Panc1 (cell line): ENCODE data around the gene DTNB. TPM values are rescaled to one million over a fixed set of nuclear protein-coding genes. Genes with fewer than 3 reads are reported as not detected.

Experiments
- ATAC-seq: fragments of 200-7000 bp; cut with Tn5 transposase; 2 replicates; pipeline ENCODE4 v1.9.1; 2020; ENCODE audit warnings: mild to moderate bottlenecking, moderate library complexity
- BruUV-seq: library from RNA; stranded (reverse); fragments of 400-500 nt; replicated peaks from 2 replicates; lab custom pipeline; 2021; lab: Mats Ljungman, UMichigan
- CTCF ChIA-PET: fragments of 300-600 bp; sonication (Branson Sonifier 250); formaldehyde crosslinking; loops from one replicate; lab custom pipeline; 2022; ENCODE audit warnings: antibody characterized with exemption; lab: Charles Lee
- POLR2A ChIA-PET: fragments of 300-600 bp; sonication (Branson Sonifier 250); formaldehyde crosslinking; loops from one replicate; lab custom pipeline; 2022; ENCODE audit warnings: antibody characterized with exemption; lab: Charles Lee
- DNase-seq: peaks from one replicate; pipeline ENCODE4 v3.0.0-alpha.2; 2010; ENCODE audit warnings: low read depth, low spot score
- H3K27ac ChIP-seq: 2 replicates; pipeline ENCODE4 v1.5.1; 2011; ENCODE audit warnings: mild to moderate bottlenecking, low read length, inconsistent platforms
- H3K27me3 ChIP-seq: fragments of 200-500 bp; sonication (Bioruptor generic); 2 replicates; pipeline ENCODE4 v1.6.0; 2014; ENCODE audit warnings: low read length, inconsistent platforms; ENCODE audit not compliant: control insufficient read depth, insufficient read depth
- H3K36me3 ChIP-seq: fragments of 200-500 bp; sonication (Bioruptor generic); 2 replicates; pipeline ENCODE4 v1.5.1; 2014; ENCODE audit warnings: inconsistent platforms, mild to moderate bottlenecking, low read length, moderate library complexity; ENCODE audit not compliant: control insufficient read depth, insufficient read depth
- H3K4me1 ChIP-seq: 2 replicates; pipeline ENCODE4 v1.5.1; 2011; ENCODE audit warnings: inconsistent platforms, mild to moderate bottlenecking, low read length, moderate library complexity; ENCODE audit not compliant: control insufficient read depth, insufficient read depth
- H3K4me3 ChIP-seq, 2 experiments: 2 replicates each; pipeline ENCODE4 v1.5.1; 2011 to 2012; ENCODE audit warnings: low read depth in 2 of 2, low read length in 2 of 2, mild to moderate bottlenecking in 2 of 2, inconsistent platforms in 1 of 2, moderate library complexity in 1 of 2
- H3K9me3 ChIP-seq: fragments of 200-500 bp; sonication (Bioruptor generic); 2 replicates; pipeline ENCODE4 v1.5.1; 2014; ENCODE audit warnings: low read depth, mild to moderate bottlenecking, inconsistent platforms, low read length, moderate library complexity; ENCODE audit not compliant: control insufficient read depth, insufficient read depth
- CTCF ChIP-seq: fragments of 450-650 bp; IDR thresholded peaks from 2 replicates; pipeline ENCODE4 v1.5.1; 2017; ENCODE audit warnings: mild to moderate bottlenecking
- POLR2AphosphoS5 ChIP-seq: IDR thresholded peaks from 2 replicates; pipeline ENCODE4 v1.6.1; 2012; ENCODE audit warnings: mild to moderate bottlenecking, low read depth, low read length, moderate library complexity
- REST ChIP-seq, 2 experiments: IDR thresholded peaks; 2 replicates each; pipeline ENCODE4 v1.6.1; 2011 to 2012; ENCODE audit warnings: low read depth in 2 of 2, control low read depth in 1 of 2, low read length in 1 of 2, mild to moderate bottlenecking in 1 of 2, moderate library complexity in 1 of 2; ENCODE audit not compliant: insufficient read depth in 1 of 2
- SIN3A ChIP-seq: IDR thresholded peaks from 2 replicates; pipeline ENCODE4 v1.6.1; 2012; ENCODE audit warnings: low read depth, mild to moderate bottlenecking, low read length, moderate library complexity, borderline replicate concordance; ENCODE audit not compliant: insufficient read depth
- TCF7L2 ChIP-seq: IDR thresholded peaks from 2 replicates; pipeline ENCODE4 v1.6.1; 2011; ENCODE audit warnings: mild to moderate bottlenecking, low read depth, low read length, inconsistent platforms
- in situ Hi-C: cut with HindIII; loops from 2 replicates; pipeline ENCODE4 v1.10.0; 2016; ENCODE audit warnings: low sequenced_read_pairs, low pct_unique_long_range_greater_than_20kb
- intact Hi-C: fragments of 100-400 bp; cut with micrococcal nuclease; formaldehyde crosslinking; loops from one replicate; pipeline ENCODE4 v1.10.0; 2022; ENCODE audit not compliant: unreplicated experiment
- total RNA-seq: library from RNA; stranded (reverse); gene quantifications from one replicate; pipeline ENCODE4 v1.2.1, GENCODE V29; 2021; ENCODE audit not compliant: unreplicated experiment

Gene DTNB
- total RNA-seq, 1 experiment from 2014 or later: 37.8 TPM

GRCh38 chr2:25410370-25410769 lies 263.0 kb downstream of the DTNB start:
- in situ Hi-C loops: no loop called here
- CTCF ChIA-PET: interaction anchor here (0.6 kb wide), 1 partner anchor 93 kb away, joined by 5 read pairs; no protein-coding TSS in a partner anchor

GRCh38 chr2:25409468-25409867 lies 263.9 kb downstream of the DTNB start:
- TF ChIP-seq SIN3A: no peak
- TF ChIP-seq REST (IDR thresholded peaks at IDR 0.05; ENCODE audit: insufficient read depth in 1 of 2, low read depth in 2 of 2, low read length in 1 of 2): no peak
- TF ChIP-seq CTCF: no peak
- TF ChIP-seq TCF7L2: no peak
- no peak for TF ChIP-seq POLR2AphosphoS5
- BruUV-seq: no TSS peak
- intact Hi-C loops: no loop called here
- Histone ChIP-seq H3K36me3 (no peaks in the 10 kb centered on the region), H3K27me3 (no peaks in the 10 kb centered on the region), H3K4me3 (no peak overlapping the region), H3K27ac (no peak overlapping the region), H3K9me3 (no peaks in the 10 kb centered on the region), H3K4me1 (no peaks in the 10 kb centered on the region)
- in situ Hi-C loops: no loop called here
- POLR2A ChIA-PET: no interaction called here
- ATAC-seq (no peak), DNase-seq (no peak)
- CTCF ChIA-PET: no interaction called here

More at GRCh38 chr2:25410370-25410769, 263.0 kb downstream of the DTNB start:
- intact Hi-C loops: no loop called here
- no peak for DNase-seq
- Histone ChIP-seq H3K27me3 (no peaks in the 10 kb centered on the region), H3K4me3 (no peak overlapping the region), H3K9me3 (no peaks in the 10 kb centered on the region), H3K36me3 (no peaks in the 10 kb centered on the region), H3K27ac (no peak overlapping the region), H3K4me1 (no peaks in the 10 kb centered on the region)
- no peak for ATAC-seq
- TF ChIP-seq TCF7L2 (no peak), POLR2AphosphoS5 (no peak), SIN3A (no peak), REST (IDR thresholded peaks at IDR 0.05; ENCODE audit: insufficient read depth in 1 of 2, low read depth in 2 of 2, low read length in 1 of 2) (no peak), CTCF (no peak)
- POLR2A ChIA-PET: no interaction called here
- BruUV-seq: no TSS peak
